ENCODE data around the gene PLAC8.

PLAC8 gene, protein sequence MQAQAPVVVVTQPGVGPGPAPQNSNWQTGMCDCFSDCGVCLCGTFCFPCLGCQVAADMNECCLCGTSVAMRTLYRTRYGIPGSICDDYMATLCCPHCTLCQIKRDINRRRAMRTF

DNA sequence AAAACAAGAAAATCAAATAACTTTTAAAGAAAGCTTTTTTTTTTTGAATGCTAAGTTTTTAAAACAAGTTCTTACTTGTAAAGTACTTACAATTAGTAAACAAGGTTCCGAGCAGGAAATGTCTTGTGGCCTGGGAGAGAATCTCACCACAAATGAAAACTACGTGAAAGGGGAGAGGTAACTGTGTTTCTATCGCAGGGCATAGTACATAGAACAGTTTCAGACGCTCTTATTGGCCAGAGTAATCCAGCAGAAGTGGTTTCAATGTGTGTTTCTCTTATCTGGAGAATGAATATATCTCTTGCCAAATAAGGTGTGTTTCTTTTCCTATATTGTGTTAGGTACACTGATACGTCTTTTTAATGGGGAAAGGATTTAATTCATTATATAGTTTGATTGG, at the start of gene PLAC8:
TSS of gene PLAC8 (minus strand) at position 154 of the 400 bp plus-strand sequence. CDS start 6,808 bp downstream, outside the sequence.
- Histone ChIP-seq H3K36me3 (no peaks in the 10 kb centered on the region), H3K27ac (no peak within 1 kb of the TSS), H3K9me3 (ENCODE audit: severe bottlenecking) (no peaks in the 10 kb centered on the region), H3K4me3 (ENCODE audit: low read depth, low read length) (no peak within 1 kb of the TSS), H3K27me3 (ENCODE audit: insufficient read depth, low read depth, severe bottlenecking) (no peaks in the 10 kb centered on the region)
- no peak for DNase-seq
- TF ChIP-seq, protein P1, sequence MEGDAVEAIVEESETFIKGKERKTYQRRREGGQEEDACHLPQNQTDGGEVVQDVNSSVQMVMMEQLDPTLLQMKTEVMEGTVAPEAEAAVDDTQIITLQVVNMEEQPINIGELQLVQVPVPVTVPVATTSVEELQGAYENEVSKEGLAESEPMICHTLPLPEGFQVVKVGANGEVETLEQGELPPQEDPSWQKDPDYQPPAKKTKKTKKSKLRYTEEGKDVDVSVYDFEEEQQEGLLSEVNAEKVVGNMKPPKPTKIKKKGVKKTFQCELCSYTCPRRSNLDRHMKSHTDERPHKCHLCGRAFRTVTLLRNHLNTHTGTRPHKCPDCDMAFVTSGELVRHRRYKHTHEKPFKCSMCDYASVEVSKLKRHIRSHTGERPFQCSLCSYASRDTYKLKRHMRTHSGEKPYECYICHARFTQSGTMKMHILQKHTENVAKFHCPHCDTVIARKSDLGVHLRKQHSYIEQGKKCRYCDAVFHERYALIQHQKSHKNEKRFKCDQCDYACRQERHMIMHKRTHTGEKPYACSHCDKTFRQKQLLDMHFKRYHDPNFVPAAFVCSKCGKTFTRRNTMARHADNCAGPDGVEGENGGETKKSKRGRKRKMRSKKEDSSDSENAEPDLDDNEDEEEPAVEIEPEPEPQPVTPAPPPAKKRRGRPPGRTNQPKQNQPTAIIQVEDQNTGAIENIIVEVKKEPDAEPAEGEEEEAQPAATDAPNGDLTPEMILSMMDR (IDR thresholded peaks at IDR 0.05; ENCODE audit: low read depth, low read length), result no peak

DNA sequence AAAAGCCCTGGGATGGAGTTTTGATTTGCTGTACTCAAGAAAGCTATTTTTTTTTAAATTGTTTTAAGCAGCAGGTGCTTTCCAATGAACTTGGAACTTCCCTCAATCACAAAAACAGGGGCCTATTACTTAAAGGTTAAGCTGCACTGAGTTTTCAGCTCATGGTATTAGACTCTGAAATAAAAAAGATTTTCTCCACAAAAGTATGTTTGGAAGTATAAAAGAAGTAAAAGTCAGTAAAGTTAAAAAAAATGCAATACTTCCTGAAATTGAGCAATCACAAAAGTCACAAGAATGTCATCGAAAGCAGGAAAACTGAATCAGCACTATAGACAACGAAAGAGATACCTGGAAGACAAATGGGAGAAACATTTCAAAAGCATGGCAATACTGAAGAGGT, 38.9 kb upstream of the PLAC8 start:
- no peaks in the 10 kb centered on the region for H3K9me3 ChIP-seq (ENCODE audit: severe bottlenecking)
- H3K27me3 ChIP-seq (ENCODE audit: insufficient read depth, low read depth, severe bottlenecking), result no peaks in the 10 kb centered on the region
- TF ChIP-seq, protein P1 (IDR thresholded peaks at IDR 0.05; ENCODE audit: low read depth, low read length), result no peak
- no peak overlapping the region for H3K4me3 ChIP-seq (ENCODE audit: low read depth, low read length)
- no peaks in the 10 kb centered on the region for H3K36me3 ChIP-seq
- DNase-seq, result no peak
- H3K27ac ChIP-seq, result no peak overlapping the region

DNA sequence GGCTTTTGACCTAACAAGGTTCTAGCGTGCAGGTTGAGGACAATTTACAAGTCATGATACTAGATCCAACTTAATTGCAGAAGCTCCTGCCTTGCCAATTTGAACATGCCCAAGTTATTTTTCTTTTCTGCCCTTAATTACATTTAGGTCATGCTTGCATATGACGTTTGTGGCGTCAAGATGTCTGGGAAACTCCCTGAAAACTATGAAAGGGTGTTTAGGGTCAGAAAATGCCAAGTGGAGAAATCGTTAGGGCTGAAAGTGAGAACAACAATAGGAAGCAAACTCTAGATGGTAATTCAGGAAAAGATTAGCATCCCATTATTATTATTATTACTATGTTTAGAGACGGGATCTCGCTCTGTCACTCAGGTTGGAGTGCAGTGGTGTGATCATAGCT, 38.2 kb upstream of the PLAC8 start:
- TF ChIP-seq, protein P1 (IDR thresholded peaks at IDR 0.05; ENCODE audit: low read depth, low read length), result no peak
- H3K27ac ChIP-seq, result no peak overlapping the region

GRCh38 chr4:83151651-83152050, 37.1 kb upstream of the PLAC8 start:
- Histone ChIP-seq H3K9me3 (ENCODE audit: severe bottlenecking) (no peaks in the 10 kb centered on the region), H3K27ac (no peak overlapping the region), H3K4me3 (ENCODE audit: low read depth, low read length) (no peak overlapping the region), H3K36me3 (no peaks in the 10 kb centered on the region), H3K27me3 (ENCODE audit: insufficient read depth, low read depth, severe bottlenecking) (no peaks in the 10 kb centered on the region)
- no peak for DNase-seq
- TF ChIP-seq, protein P1 (IDR thresholded peaks at IDR 0.05; ENCODE audit: low read depth, low read length), result no peak

More for the DNA sequence above, 38.2 kb upstream of the PLAC8 start:
- Histone ChIP-seq H3K27me3 (ENCODE audit: insufficient read depth, low read depth, severe bottlenecking) (no peaks in the 10 kb centered on the region), H3K36me3 (no peaks in the 10 kb centered on the region), H3K4me3 (ENCODE audit: low read depth, low read length) (no peak overlapping the region), H3K9me3 (ENCODE audit: severe bottlenecking) (no peaks in the 10 kb centered on the region)
- no peak for DNase-seq

- TF ChIP-seq, protein P1 (IDR thresholded peaks at IDR 0.05; ENCODE audit: low read depth, low read length), result no peak
- no peak overlapping the region for H3K27ac ChIP-seq
- no peaks in the 10 kb centered on the region for H3K9me3 ChIP-seq (ENCODE audit: severe bottlenecking)
- DNase-seq, result no peak
- H3K27me3 ChIP-seq (ENCODE audit: insufficient read depth, low read depth, severe bottlenecking), result no peaks in the 10 kb centered on the region
- H3K36me3 ChIP-seq, result no peaks in the 10 kb centered on the region
- H3K4me3 ChIP-seq (ENCODE audit: low read depth, low read length), result no peak overlapping the region
Observed at GRCh38 chr4:83150653-83151330, 36.3 kb upstream of the PLAC8 start.
